H1 (cell line): ENCODE results near the gene COL20A1. TPM values are rescaled to one million over a fixed set of nuclear protein-coding genes. Genes with fewer than 3 reads are reported as not detected.

Source experiments
- CTCF ChIA-PET: fragments of 300-600 bp; sonication (Branson Sonifier 250); formaldehyde crosslinking; loops from one replicate; lab custom pipeline; 2021; ENCODE audit not compliant: partially characterized antibody; lab: Charles Lee
- POLR2A ChIA-PET: fragments of 300-600 bp; sonication (Branson Sonifier 250); formaldehyde crosslinking; loops from one replicate; lab custom pipeline; 2021; ENCODE audit warnings: inconsistent platforms; ENCODE audit not compliant: partially characterized antibody; lab: Charles Lee
- DNase-seq, 2 experiments: peaks; one replicate each; pipeline versions ENCODE4 v3.0.0 to v3.0.0-alpha.2; 2010 to 2022; ENCODE audit warnings: low spot score in 2 of 2, low read depth in 1 of 2, mixed read lengths in 1 of 2
- FAIRE-seq: peaks from 2 replicates; lab custom pipeline; 2011; peaks lifted over from hg19 to GRCh38; lab: Jason Lieb, UNC
- H2AFZ ChIP-seq: 2 replicates; pipeline ENCODE4 v1.8.1; 2012; ENCODE audit warnings: low read length, inconsistent platforms
- H2AK5ac ChIP-seq: 2 replicates; pipeline ENCODE4 v1.6.1; 2013; ENCODE audit warnings: low read depth, low read length
- H2BK120ac ChIP-seq: replicated peaks from 2 replicates; pipeline ENCODE3; 2013; ENCODE audit warnings: low read depth, low read length, inconsistent platforms
- H2BK12ac ChIP-seq: 2 replicates; pipeline ENCODE4 v1.6.1; 2013; ENCODE audit warnings: low read depth, low read length
- H2BK15ac ChIP-seq: 2 replicates; pipeline ENCODE4 v1.6.1; 2013; ENCODE audit warnings: low read length
- H2BK20ac ChIP-seq: 2 replicates; pipeline ENCODE4 v1.6.1; 2013; ENCODE audit warnings: low read length
- H2BK5ac ChIP-seq: 2 replicates; pipeline ENCODE4 v1.6.1; 2013; ENCODE audit warnings: low read depth, low read length
- H3K14ac ChIP-seq: 2 replicates; pipeline ENCODE4 v1.6.1; 2013; ENCODE audit warnings: inconsistent platforms; ENCODE audit not compliant: insufficient read length
- H3K18ac ChIP-seq: 2 replicates; pipeline ENCODE4 v1.6.1; 2013; ENCODE audit warnings: low read length; ENCODE audit errors: extremely low read depth
- H3K23ac ChIP-seq: 2 replicates; pipeline ENCODE4 v1.6.1; 2013; ENCODE audit warnings: inconsistent platforms; ENCODE audit not compliant: insufficient read length
- H3K23me2 ChIP-seq: 2 replicates; pipeline ENCODE4 v1.6.1; 2013; ENCODE audit warnings: low read depth, low read length
- H3K27ac ChIP-seq: 2 replicates; pipeline ENCODE4 v1.6.1; 2011; ENCODE audit warnings: low read depth, low read length, inconsistent platforms
- H3K27me3 ChIP-seq, 4 experiments: replicated peaks in 1 of 4; 1 replicate in 1 of 4; 2 replicates in 3 of 4; pipeline versions ENCODE4 v1.6.1 to v1.8.1; 2011 to 2013; ENCODE audit warnings: low read length in 3 of 4, mild to moderate bottlenecking in 3 of 4, inconsistent platforms in 2 of 4, mixed read lengths in 2 of 4, moderate library complexity in 1 of 4; ENCODE audit not compliant: control insufficient read depth in 3 of 4, insufficient read depth in 3 of 4; ENCODE audit errors: extremely low read depth in 1 of 4
- H3K36me3 ChIP-seq, 4 experiments: 2 replicates each; pipeline versions ENCODE4 v1.6.1 to v1.8.1; 2011 to 2013; ENCODE audit warnings: mild to moderate bottlenecking in 4 of 4, low read length in 3 of 4, moderate library complexity in 2 of 4, control low read depth in 1 of 4, inconsistent platforms in 1 of 4; ENCODE audit not compliant: insufficient read depth in 4 of 4, control insufficient read depth in 2 of 4
- H3K4ac ChIP-seq: replicated peaks from 2 replicates; pipeline ENCODE3; 2013; ENCODE audit warnings: low read length, low read depth, mixed read lengths, inconsistent platforms; ENCODE audit not compliant: insufficient read length
- H3K4me1 ChIP-seq, 4 experiments: replicated peaks in 1 of 4; 1 replicate in 1 of 4; 2 replicates in 3 of 4; pipeline versions ENCODE4 v1.6.1 to v1.8.1; 2011 to 2013; ENCODE audit warnings: low read length in 3 of 4, inconsistent platforms in 2 of 4, mixed read lengths in 1 of 4; ENCODE audit not compliant: insufficient read depth in 4 of 4, control insufficient read depth in 3 of 4
- H3K4me2 ChIP-seq, 2 experiments: 2 replicates each; pipeline versions ENCODE4 v1.6.1 to v1.8.1; 2011 to 2013; ENCODE audit warnings: low read depth in 2 of 2, low read length in 2 of 2, control low read depth in 1 of 2, inconsistent platforms in 1 of 2, mild to moderate bottlenecking in 1 of 2; ENCODE audit not compliant: insufficient read depth in 1 of 2
- H3K4me3 ChIP-seq, 4 experiments: fragments of 200-600, 300-600 bp in 1 of 4; sonication (generic), shearing (Covaris generic), sonication (Bioruptor Twin) in 1 of 4; 2 replicates each; pipeline versions ENCODE4 v1.5.1 to v1.8.1; 2011 to 2016; ENCODE audit warnings: low read length in 4 of 4, low read depth in 3 of 4, control low read depth in 2 of 4, inconsistent platforms in 2 of 4, mild to moderate bottlenecking in 2 of 4, mixed read lengths in 1 of 4, moderate library complexity in 1 of 4; ENCODE audit not compliant: insufficient read depth in 2 of 4; ENCODE audit errors: extremely low read depth in 1 of 4
- H3K56ac ChIP-seq: replicated peaks from 2 replicates; pipeline ENCODE3; 2013; ENCODE audit warnings: low read depth, mild to moderate bottlenecking, mixed read lengths, low read length, inconsistent platforms; ENCODE audit not compliant: insufficient read length
- H3K79me1 ChIP-seq: 2 replicates; pipeline ENCODE4 v1.6.1; 2013; ENCODE audit warnings: low read depth, low read length, control low read depth
- H3K79me2 ChIP-seq, 2 experiments: 2 replicates each; pipeline versions ENCODE4 v1.6.1 to v1.8.1; 2012 to 2013; ENCODE audit warnings: low read length in 2 of 2, mild to moderate bottlenecking in 2 of 2, inconsistent platforms in 1 of 2; ENCODE audit not compliant: insufficient read depth in 2 of 2, control insufficient read depth in 1 of 2
- H3K9ac ChIP-seq, 4 experiments: replicated peaks in 1 of 4; 1 replicate in 1 of 4; 2 replicates in 3 of 4; pipeline versions ENCODE4 v1.6.1 to v1.8.1; 2011 to 2013; ENCODE audit warnings: low read depth in 3 of 4, low read length in 3 of 4, control low read depth in 2 of 4, mild to moderate bottlenecking in 2 of 4, moderate library complexity in 2 of 4, inconsistent platforms in 1 of 4; ENCODE audit errors: extremely low read depth in 1 of 4
- H3K9me3 ChIP-seq, 2 experiments: 2 replicates each; pipeline versions ENCODE4 v1.6.1 to v1.8.1; 2012 to 2013; ENCODE audit warnings: mild to moderate bottlenecking in 2 of 2, moderate library complexity in 2 of 2, control low read depth in 1 of 2, inconsistent platforms in 1 of 2, low read depth in 1 of 2, low read length in 1 of 2, mixed read lengths in 1 of 2; ENCODE audit not compliant: insufficient read depth in 2 of 2
- H4K20me1 ChIP-seq, 2 experiments: replicated peaks in 1 of 2; 2 replicates each; pipeline versions ENCODE3 to v1.8.1; 2011 to 2013; ENCODE audit warnings: inconsistent platforms in 2 of 2, low read length in 2 of 2, mild to moderate bottlenecking in 1 of 2; ENCODE audit not compliant: insufficient read depth in 2 of 2, control insufficient read depth in 1 of 2
- H4K5ac ChIP-seq: 2 replicates; pipeline ENCODE4 v1.6.1; 2013; ENCODE audit warnings: low read length, low read depth, mixed read lengths, inconsistent platforms; ENCODE audit not compliant: insufficient read length
- H4K8ac ChIP-seq: 2 replicates; pipeline ENCODE4 v1.8.0; 2013; ENCODE audit warnings: mild to moderate bottlenecking, moderate library complexity, low read length, inconsistent platforms; ENCODE audit not compliant: insufficient read depth; ENCODE audit errors: extremely low read depth
- H4K91ac ChIP-seq: replicated peaks from 2 replicates; pipeline ENCODE3; 2013; ENCODE audit warnings: low read length, mixed read lengths, inconsistent platforms; ENCODE audit not compliant: insufficient read length
- EGR1 ChIP-seq: IDR thresholded peaks from 2 replicates; pipeline ENCODE4 v1.6.1; 2011; ENCODE audit warnings: low read depth, low read length, borderline replicate concordance
- FOSL1 ChIP-seq: IDR thresholded peaks from 2 replicates; pipeline ENCODE4 v1.6.1; 2011; ENCODE audit warnings: mild to moderate bottlenecking, low read depth, low read length, moderate library complexity; ENCODE audit not compliant: insufficient read depth
- JUND ChIP-seq: IDR thresholded peaks from 2 replicates; pipeline ENCODE4 v1.6.1; 2011; ENCODE audit warnings: mild to moderate bottlenecking, improper control_type of control experiment, low read length
- KDM1A ChIP-seq: fragments of 200-600, 300-600 bp; sonication (generic); IDR thresholded peaks from 2 replicates; pipeline ENCODE4 v1.7.1; 2016; ENCODE audit warnings: mild to moderate bottlenecking, low read length, borderline replicate concordance
- POLR2A ChIP-seq, 2 experiments: IDR thresholded peaks; 1 replicate in 1 of 2; 2 replicates in 1 of 2; pipeline ENCODE4 v1.6.1; 2011; ENCODE audit warnings: low read depth in 2 of 2, low read length in 2 of 2, mild to moderate bottlenecking in 2 of 2; ENCODE audit errors: control extremely low read depth in 1 of 2
- POLR2AphosphoS5 ChIP-seq: IDR thresholded peaks from 2 replicates; pipeline ENCODE4 v1.6.1; 2011; ENCODE audit warnings: low read depth, low read length
- POU5F1 ChIP-seq: IDR thresholded peaks from 2 replicates; pipeline ENCODE4 v1.6.1; 2011; ENCODE audit warnings: low read depth, mild to moderate bottlenecking, low read length, moderate library complexity
- SP1 ChIP-seq: IDR thresholded peaks from 2 replicates; pipeline ENCODE4 v1.6.1; 2011; ENCODE audit warnings: low read depth, low read length
- WGBS, 2 experiments: shearing (Covaris generic) in 1 of 2; methylation state at CpG; one replicate each; pipeline versions ENCODE4 v1.1.6 to v1.1.7; 2013 to 2015; ENCODE audit warnings: low lambda C conversion rate in 2 of 2, mixed read lengths in 2 of 2, inconsistent platforms in 1 of 2, low coverage in 1 of 2, missing lambda C conversion rate in 1 of 2; ENCODE audit not compliant: insufficient replicate concordance in 2 of 2, insufficient coverage in 1 of 2, insufficient read length in 1 of 2; ENCODE audit errors: extremely low coverage in 1 of 2, missing lambda C conversion rate in 1 of 2; 5-methylcytosine and 5-hydroxymethylcytosine counted together
- polyA plus RNA-seq, 7 experiments: library from polyadenylated mRNA; depleted of rRNA in 3 of 7; stranded (reverse) in 5 of 7; unstranded in 2 of 7; fragments of >200 nt in 5 of 7; fragments of 200-250 nt in 2 of 7; gene quantifications; 1 replicate in 5 of 7; 2 replicates in 1 of 7; 4 replicates in 1 of 7; pipeline versions ENCODE4 v1.2.1 to v1.2.3, GENCODE V29; 2011 to 2013; ENCODE audit warnings: missing spikeins in 2 of 7, mixed read lengths in 2 of 7
- total RNA-seq: library from RNA; stranded (reverse); fragmentation: NEBNext Ultra II Directional; extraction: Animal tissue kit (Norgen Biotek cat#: 25700); gene quantifications from 2 replicates; pipeline ENCODE4 v1.2.1, GENCODE V29; 2021
- TF ChIP-seq, protein P1 (sequence below): IDR thresholded peaks from 2 replicates; pipeline ENCODE4 v1.6.1; 2012; ENCODE audit warnings: low read length, inconsistent platforms

The COL20A1 gene
- total and polyA plus RNA-seq, 2 of the 8 experiments (the other 6 are each of a cell fraction or from before 2014, with no cell fraction given), result 0.19 to 0.21 TPM

DNA sequence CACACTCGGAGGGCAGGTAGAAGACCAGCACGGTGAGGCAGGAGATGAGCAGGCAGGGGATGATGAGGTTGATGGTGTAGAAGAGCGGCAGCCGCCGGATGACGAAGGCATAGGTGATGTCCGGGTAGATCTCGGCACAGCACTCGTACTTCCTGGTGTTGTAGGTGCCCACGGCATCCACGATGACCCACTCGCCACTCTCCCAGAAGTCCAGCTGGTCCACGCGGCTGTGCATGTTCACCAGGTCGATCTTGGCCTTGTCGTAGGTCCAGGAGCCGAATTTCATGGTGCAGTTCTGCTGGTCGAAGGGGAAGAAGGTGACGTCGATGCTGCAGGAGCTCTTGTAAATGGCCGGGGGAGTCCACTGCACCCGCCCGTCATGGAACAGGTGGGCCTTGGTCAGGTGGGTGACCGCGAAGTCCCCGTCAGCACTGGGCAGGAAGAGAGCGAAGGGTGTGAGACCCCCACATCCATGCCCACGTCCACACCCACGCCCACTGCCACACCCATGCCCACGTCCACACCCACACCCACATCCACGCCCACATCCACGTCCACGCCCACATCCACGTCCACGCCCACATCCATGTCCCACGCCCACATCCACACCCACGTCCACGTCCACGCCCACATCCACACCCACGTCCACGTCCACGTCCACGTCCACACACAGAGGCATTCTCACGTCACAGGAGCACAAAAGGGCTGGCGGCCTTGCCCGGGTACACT lies 57.8 kb downstream of the COL20A1 start:
- Histone ChIP-seq H3K9ac (no peak overlapping the region), H3K27me3 (no peaks in the 10 kb centered on the region), H3K14ac (no peak overlapping the region), H3K27ac (no peak overlapping the region), H3K79me1 (no peaks in the 10 kb centered on the region), H3K79me2 (no peaks in the 10 kb centered on the region), H4K8ac (no peak overlapping the region; the same call in 1 of the 2 replicates), H4K91ac (no peak overlapping the region), H3K23me2 (no peaks in the 10 kb centered on the region), H3K4me1 (peaks cover 0 to 11% (median 8%) of the 10 kb centered on the region in 4 experiments; a peak in 5 of 7 replicates), H2BK12ac (no peak overlapping the region), H4K20me1 (peaks cover 0 to 2% of the 10 kb centered on the region in 2 experiments), H4K5ac (no peak overlapping the region), H2BK120ac (no peak overlapping the region), H2AFZ (no peak overlapping the region), H2BK20ac (no peak overlapping the region), H3K23ac (no peak overlapping the region), H2BK15ac (no peak overlapping the region), H3K36me3 (no peaks in the 10 kb centered on the region), H3K18ac (no peak overlapping the region), H3K9me3 (peaks cover 0 to 8% of the 10 kb centered on the region in 2 experiments; a peak in 2 of 4 replicates), H3K56ac (no peak overlapping the region), H2AK5ac (no peak overlapping the region), H3K4me3 (no peak overlapping the region), H2BK5ac (no peak overlapping the region), H3K4ac (no peak overlapping the region), H3K4me2 (no peak overlapping the region)
- ChIA-PET CTCF (interaction anchor here (1.3 to 1.9 kb wide), 2 partner anchors 41 to 128 kb away, joined by 6 to 8 read pairs; no protein-coding TSS in a partner anchor), POLR2A (interaction anchor here (1.0 to 1.2 kb wide), 2 partner anchors 11 to 56 kb away, joined by 3 read pairs; no protein-coding TSS in a partner anchor)
- no peak for TF ChIP-seq SP1
- no peak for TF ChIP-seq POU5F1
- peak; percentile 97 for TF ChIP-seq FOSL1
- TF ChIP-seq POLR2A (IDR thresholded peaks at IDR 0.05; ENCODE audit: control extremely low read depth in 1 of 2, low read depth in 2 of 2, low read length in 2 of 2), result no peak
- TF ChIP-seq, protein P1, sequence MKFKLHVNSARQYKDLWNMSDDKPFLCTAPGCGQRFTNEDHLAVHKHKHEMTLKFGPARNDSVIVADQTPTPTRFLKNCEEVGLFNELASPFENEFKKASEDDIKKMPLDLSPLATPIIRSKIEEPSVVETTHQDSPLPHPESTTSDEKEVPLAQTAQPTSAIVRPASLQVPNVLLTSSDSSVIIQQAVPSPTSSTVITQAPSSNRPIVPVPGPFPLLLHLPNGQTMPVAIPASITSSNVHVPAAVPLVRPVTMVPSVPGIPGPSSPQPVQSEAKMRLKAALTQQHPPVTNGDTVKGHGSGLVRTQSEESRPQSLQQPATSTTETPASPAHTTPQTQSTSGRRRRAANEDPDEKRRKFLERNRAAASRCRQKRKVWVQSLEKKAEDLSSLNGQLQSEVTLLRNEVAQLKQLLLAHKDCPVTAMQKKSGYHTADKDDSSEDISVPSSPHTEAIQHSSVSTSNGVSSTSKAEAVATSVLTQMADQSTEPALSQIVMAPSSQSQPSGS, result no peak
- no peak for TF ChIP-seq JUND
- peak; percentile 53; the same call in 1 of the 2 replicates for TF ChIP-seq POLR2AphosphoS5
- peak; percentile 88; the same call in 1 of the 2 replicates for TF ChIP-seq KDM1A
- TF ChIP-seq EGR1, result peak; percentile 100
- WGBS, 2 experiments, result 87% methylated on average over 39 of the region's 46 CpGs; no CpG with 5 or more reads in 1 of the 2 experiments
- FAIRE-seq (no peak), DNase-seq (no peak)
